HFFc6 (cell line): ENCODE measurements around the gene GP1BB. TPM values are rescaled to one million over a fixed set of nuclear protein-coding genes. Genes with fewer than 3 reads are reported as not detected.

ENCODE experiments used
- DNase-seq: peaks from one replicate; pipeline ENCODE4 v3.0.0-alpha.2; 2018
- H3K27ac Mint-ChIP-seq: 2 replicates; pipeline ENCODE4 v1.8.0; 2020; ENCODE audit warnings: mild to moderate bottlenecking, mixed read lengths
- H3K27me3 Mint-ChIP-seq: 2 replicates; pipeline ENCODE4 v1.8.0; 2021; ENCODE audit warnings: mild to moderate bottlenecking, moderate library complexity, mixed read lengths; ENCODE audit not compliant: insufficient read depth
- H3K36me3 Mint-ChIP-seq: 2 replicates; pipeline ENCODE4 v1.8.0; 2021; ENCODE audit warnings: low read depth, mixed read lengths
- H3K4me1 Mint-ChIP-seq: 2 replicates; pipeline ENCODE4 v1.8.0; 2020; ENCODE audit warnings: low read depth, mixed read lengths
- H3K4me3 Mint-ChIP-seq: 2 replicates; pipeline ENCODE4 v1.8.0; 2020; ENCODE audit warnings: mild to moderate bottlenecking, moderate library complexity, mixed read lengths
- H3K9me3 Mint-ChIP-seq: 2 replicates; pipeline ENCODE4 v1.8.0; 2020; ENCODE audit warnings: mild to moderate bottlenecking, mixed read lengths
- CTCF ChIP-seq: fragments of 200-600 bp; sonication (generic); IDR thresholded peaks from 2 replicates; pipeline ENCODE4 v1.5.0; 2021; ENCODE audit warnings: antibody characterized with exemption, mild to moderate bottlenecking
- total RNA-seq, 6 experiments: library from RNA; stranded (reverse); fragmentation: NEBNext Ultra II Directional; extraction: Animal tissue kit (Norgen Biotek cat#: 25700); gene quantifications; 2 replicates in 1 of 6; 3 replicates in 5 of 6; pipeline ENCODE4 v1.2.3, GENCODE V29; 2021

The GP1BB gene
- total RNA-seq, 6 experiments from 2014 or later, result 0.27 to 1.1 (median 0.41) TPM; not detected in 3

- H3K27ac Mint-ChIP-seq, result no peak overlapping the region
- TF ChIP-seq CTCF, result no peak
- no peak overlapping the region for H3K4me3 Mint-ChIP-seq
- peaks cover 5% of the 10 kb centered on the region for H3K27me3 Mint-ChIP-seq
- DNase-seq, result no peak
- H3K36me3 Mint-ChIP-seq, result no peaks in the 10 kb centered on the region
- H3K4me1 Mint-ChIP-seq, result peaks cover 6% of the 10 kb centered on the region; the same call in 1 of the 2 replicates
- no peaks in the 10 kb centered on the region for H3K9me3 Mint-ChIP-seq
Measured at GRCh38 chr22:19745155-19746101, 22.1 kb downstream of the GP1BB start.

GRCh38 chr22:19746726-19747125 lies 23.4 kb downstream of the GP1BB start:
- H3K27ac Mint-ChIP-seq, result no peak overlapping the region
- TF ChIP-seq CTCF, result no peak

GRCh38 chr22:19747551-19747950 lies 24.2 kb downstream of the GP1BB start:
- no peak for TF ChIP-seq CTCF
- peaks cover 13% of the 10 kb centered on the region for H3K4me1 Mint-ChIP-seq
- DNase-seq, result no peak
- no peak overlapping the region for H3K4me3 Mint-ChIP-seq
- H3K9me3 Mint-ChIP-seq, result no peaks in the 10 kb centered on the region
- H3K27ac Mint-ChIP-seq, result no peak overlapping the region
- peaks cover 4% of the 10 kb centered on the region for H3K27me3 Mint-ChIP-seq
- no peaks in the 10 kb centered on the region for H3K36me3 Mint-ChIP-seq

More at GRCh38 chr22:19746726-19747125, 23.4 kb downstream of the GP1BB start:
- H3K4me3 Mint-ChIP-seq, result no peak overlapping the region
- peaks cover 13% of the 10 kb centered on the region for H3K4me1 Mint-ChIP-seq
- peaks cover 5% of the 10 kb centered on the region for H3K27me3 Mint-ChIP-seq
- H3K36me3 Mint-ChIP-seq, result no peaks in the 10 kb centered on the region
- no peak for DNase-seq
- H3K9me3 Mint-ChIP-seq, result no peaks in the 10 kb centered on the region

- Mint-ChIP-seq H3K27ac (no peak overlapping the region), H3K4me1 (peaks cover 13% of the 10 kb centered on the region), H3K27me3 (peaks cover 6% of the 10 kb centered on the region), H3K4me3 (no peak overlapping the region), H3K36me3 (no peaks in the 10 kb centered on the region), H3K9me3 (no peaks in the 10 kb centered on the region)
- no peak for TF ChIP-seq CTCF
- DNase-seq, result no peak
Measured at GRCh38 chr22:19748139-19748538, 24.8 kb downstream of the GP1BB start.

- Mint-ChIP-seq H3K27me3 (peaks cover 15% of the 10 kb centered on the region), H3K9me3 (no peaks in the 10 kb centered on the region), H3K27ac (no peak overlapping the region), H3K36me3 (no peaks in the 10 kb centered on the region), H3K4me3 (no peak overlapping the region), H3K4me1 (peaks cover 13% of the 10 kb centered on the region)
- no peak for TF ChIP-seq CTCF
- DNase-seq, result no peak
Measured at GRCh38 chr22:19748991-19749664, 25.8 kb downstream of the GP1BB start.
